GM12878 (cell line): Measurements from ENCODE around the gene RBX1. TPM values are rescaled to one million over a fixed set of nuclear protein-coding genes. Genes with fewer than 3 reads are reported as not detected.

Experiments used
- ATAC-seq: fragments of 200-7000 bp; cut with Tn5 transposase; 3 replicates; pipeline ENCODE4 v1.9.1; 2020; ENCODE audit warnings: mild to moderate bottlenecking, moderate library complexity
- BruUV-seq: library from RNA; stranded (reverse); fragments of 400-500 nt; replicated peaks from 2 replicates; lab custom pipeline; 2021; lab: Mats Ljungman, UMichigan
- CTCF ChIA-PET: fragments of 300-600 bp; sonication (Branson Sonifier 250); formaldehyde crosslinking; extraction: SDS; loops from one replicate; lab custom pipeline; 2021; ENCODE audit warnings: inconsistent platforms; lab: Yijun Ruan, JAX
- POLR2A ChIA-PET: fragments of 350-600 bp; formaldehyde crosslinking; extraction: SDS; loops from one replicate; lab custom pipeline; 2021; ENCODE audit warnings: inconsistent platforms; lab: Charles Lee
- RAD21 ChIA-PET: fragments of 300-600 bp; sonication (Branson Sonifier 250); formaldehyde crosslinking; loops from one replicate; lab custom pipeline; 2023; ENCODE audit warnings: antibody characterized with exemption; ENCODE audit not compliant: unreplicated experiment; lab: Charles Lee
- SMC1A ChIA-PET: fragments of 300-600 bp; sonication (Branson Sonifier 250); formaldehyde crosslinking; loops from one replicate; lab custom pipeline; 2023; ENCODE audit not compliant: unreplicated experiment, uncharacterized antibody; lab: Charles Lee
- DNase-seq: peaks from one replicate; pipeline ENCODE4 v3.0.0-alpha.2; 2011; ENCODE audit warnings: low read depth, low spot score
- FAIRE-seq: peaks from 3 replicates; lab custom pipeline; 2011; peaks lifted over from hg19 to GRCh38; lab: Jason Lieb, UNC
- H2AFZ ChIP-seq: 2 replicates; pipeline ENCODE4 v1.6.0; 2011; ENCODE audit warnings: low read depth, low read length, control low read depth; ENCODE audit not compliant: control insufficient read depth
- H3K27ac ChIP-seq: 2 replicates; pipeline ENCODE4 v1.5.1; 2011; ENCODE audit warnings: control low read depth; ENCODE audit not compliant: control insufficient read depth, insufficient read depth
- H3K27me3 ChIP-seq, 2 experiments: replicated peaks in 1 of 2; 2 replicates each; pipeline versions ENCODE4 v1.6.0 to v1.6.1; 2011; ENCODE audit warnings: low read length in 1 of 2; ENCODE audit not compliant: control insufficient read depth in 2 of 2, insufficient read depth in 2 of 2
- H3K36me3 ChIP-seq, 2 experiments: 2 replicates each; pipeline ENCODE4 v1.5.1; 2011; ENCODE audit warnings: low read length in 1 of 2; ENCODE audit not compliant: control insufficient read depth in 2 of 2, insufficient read depth in 2 of 2
- H3K4me1 ChIP-seq: 2 replicates; pipeline ENCODE4 v1.6.1; 2011; ENCODE audit warnings: mild to moderate bottlenecking, low read length, moderate library complexity, mixed read lengths; ENCODE audit not compliant: control insufficient read depth, insufficient read depth
- H3K4me2 ChIP-seq: 2 replicates; pipeline ENCODE4 v1.6.0; 2011; ENCODE audit warnings: control low read depth; ENCODE audit not compliant: control insufficient read depth, insufficient read depth
- H3K4me3 ChIP-seq: fragments of 200-600 bp; sonication (generic); 2 replicates; pipeline ENCODE4 v1.5.1; 2016
- H3K79me2 ChIP-seq: 2 replicates; pipeline ENCODE4 v1.6.0; 2011; ENCODE audit warnings: low read length; ENCODE audit not compliant: control insufficient read depth, insufficient read depth
- H3K9ac ChIP-seq: 2 replicates; pipeline ENCODE4 v1.8.0; 2011; ENCODE audit warnings: low read length, control low read depth, mixed read lengths; ENCODE audit not compliant: control insufficient read depth, insufficient read depth
- H3K9me3 ChIP-seq: replicated peaks from 3 replicates; pipeline ENCODE4 v1.5.1; 2011; ENCODE audit warnings: mild to moderate bottlenecking, low read length; ENCODE audit not compliant: control insufficient read depth, insufficient read depth
- H4K20me1 ChIP-seq: 2 replicates; pipeline ENCODE4 v1.6.0; 2011; ENCODE audit not compliant: control insufficient read depth, insufficient read depth
- BCL3 ChIP-seq: IDR thresholded peaks from 2 replicates; pipeline ENCODE4 v1.6.1; 2011; ENCODE audit warnings: borderline replicate concordance, low read depth, mild to moderate bottlenecking, moderate library complexity, low read length; ENCODE audit not compliant: insufficient read depth, poor library complexity, severe bottlenecking
- HDAC6 ChIP-seq: fragments of 200-600 bp; sonication (generic); IDR thresholded peaks from one replicate; pipeline ENCODE4 v1.8.0; 2017; ENCODE audit warnings: antibody characterized with exemption; ENCODE audit not compliant: unreplicated experiment
- MEF2A ChIP-seq: IDR thresholded peaks from 2 replicates; pipeline ENCODE4 v1.6.1; 2011; ENCODE audit warnings: low read depth, mild to moderate bottlenecking, low read length, moderate library complexity; ENCODE audit not compliant: insufficient read depth
- NR2F1 ChIP-seq: fragments of 450-650 bp; conservative IDR thresholded peaks from 2 replicates; pipeline ENCODE4 v1.6.1; 2017; ENCODE audit warnings: mild to moderate bottlenecking
- PAX8 ChIP-seq: fragments of 450-650 bp; IDR thresholded peaks from 2 replicates; pipeline ENCODE4 v1.6.1; 2017; ENCODE audit warnings: mild to moderate bottlenecking, moderate library complexity
- PKNOX1 ChIP-seq: fragments of 450-650 bp; IDR thresholded peaks from 2 replicates; pipeline ENCODE4 v1.6.1; 2016; ENCODE audit warnings: mild to moderate bottlenecking
- RUNX3 ChIP-seq: IDR thresholded peaks from 2 replicates; pipeline ENCODE4 v1.6.1; 2012; ENCODE audit warnings: low read length, inconsistent platforms
- STAT3 ChIP-seq: IDR thresholded peaks from 2 replicates; pipeline ENCODE4 v1.6.1; 2011; ENCODE audit warnings: low read depth, low read length, improper control_type of control experiment
- ZSCAN29 ChIP-seq: fragments of 450-650 bp; IDR thresholded peaks from 2 replicates; pipeline ENCODE4 v1.6.1; 2017; ENCODE audit warnings: mild to moderate bottlenecking, moderate library complexity
- WGBS: methylation state at CpG from one replicate; pipeline ENCODE4 v1.1.6; 2016; ENCODE audit warnings: low lambda C conversion rate; ENCODE audit not compliant: insufficient replicate concordance, insufficient coverage; ENCODE audit errors: missing lambda C conversion rate; 5-methylcytosine and 5-hydroxymethylcytosine counted together
- in situ Hi-C: fragments of 300-500 bp; cut with MboI; formaldehyde crosslinking; loops from 9 replicates; pipeline ENCODE4 v1.14.3; 2018; ENCODE audit warnings: mixed read lengths
- intact Hi-C: fragments of 100-400 bp; cut with micrococcal nuclease; formaldehyde crosslinking; loops from one replicate; pipeline ENCODE4 v1.14.2; 2022; ENCODE audit not compliant: unreplicated experiment
- polyA plus RNA-seq, 11 experiments: library from polyadenylated mRNA; depleted of rRNA in 4 of 11; unstranded in 6 of 11; stranded (reverse) in 5 of 11; fragments of >200 nt; fragmentation: Nextera tagmentation in 4 of 11; fragmentation: Illumina TruSeq in 1 of 11; extraction: Ambion mirVana in 4 of 11; extraction: Trizol in 1 of 11; gene quantifications; 1 replicate in 1 of 11; 2 replicates in 10 of 11; pipeline versions ENCODE4 v1.2.1 to v1.2.3, GENCODE V29; 2011 to 2016; ENCODE audit warnings: inconsistent platforms in 2 of 11, missing spikeins in 2 of 11, low read depth in 1 of 11
- total RNA-seq, 4 experiments: library from RNA; depleted of rRNA in 3 of 4; stranded (reverse); fragments of >200 nt in 3 of 4; fragmentation: Illumina TruSeq in 1 of 4; extraction: Trizol in 1 of 4; gene quantifications; 2 replicates each; pipeline versions ENCODE4 v1.2.1 to v1.2.3, GENCODE V29; 2013 to 2021

RBX1 gene
- total and polyA plus RNA-seq, 10 of the 15 experiments (the other 5 are each of a cell fraction or from before 2014, with no cell fraction given): 71.2 to 468 (median 184) TPM

GRCh38 chr22:40953471-40953870, 2.3 kb downstream of the RBX1 start (continued):
- no peak for TF ChIP-seq RUNX3
- TF ChIP-seq HDAC6: no peak
- TF ChIP-seq MEF2A: no peak
- TF ChIP-seq ZSCAN29: no peak

GRCh38 chr22:40954113-40954512, 2.9 kb downstream of the RBX1 start:
- Histone ChIP-seq H3K4me3 (peak overlapping the region; percentile 47; the same call in 1 of the 2 replicates), H4K20me1 (no peaks in the 10 kb centered on the region), H3K4me1 (no peaks in the 10 kb centered on the region), H3K4me2 (no peak overlapping the region), H3K27me3 (no peaks in the 10 kb centered on the region), H3K79me2 (peaks cover 46% of the 10 kb centered on the region), H2AFZ (no peak overlapping the region), H3K36me3 (peaks cover 0 to 18% of the 10 kb centered on the region in 2 experiments; a peak in 2 of 4 replicates), H3K9me3 (no peaks in the 10 kb centered on the region), H3K9ac (no peak overlapping the region), H3K27ac (no peak overlapping the region)
- WGBS: 100% methylated on average over 4 of the region's 4 CpGs
- in situ Hi-C loops: loop anchor here (5.0 kb wide), 1 partner anchor 133 kb away; no protein-coding TSS in a partner anchor
- no TSS peak for BruUV-seq
- no peak for FAIRE-seq
- ChIA-PET SMC1A (interaction anchor here (1.0 to 3.6 kb wide), 4 partner anchors 20 to 143 kb away, joined by 3 to 30 read pairs (median 3); no protein-coding TSS in a partner anchor), RAD21 (interaction anchor here (3.9 kb wide), 1 partner anchor 139 kb away, joined by 42 read pairs; the partner anchor contains the start of gene EP300), POLR2A (interaction anchor here (1.2 kb wide), 1 partner anchor 140 kb away, joined by 3 read pairs; no protein-coding TSS in a partner anchor), CTCF (interaction anchor here (0.8 to 1.3 kb wide), 4 partner anchors 31 to 283 kb away, joined by 3 to 6 read pairs (median 4); no protein-coding TSS in a partner anchor)
- no peak for DNase-seq
- ATAC-seq: no peak
- no peak for TF ChIP-seq PAX8
- TF ChIP-seq PKNOX1: no peak
- TF ChIP-seq STAT3: no peak
- no peak for TF ChIP-seq NR2F1
- TF ChIP-seq BCL3: no peak
- intact Hi-C loops: loop anchor here (5.0 kb wide), 1 partner anchor 68 kb away; no protein-coding TSS in a partner anchor
